ENCODE results near the gene MAF. TPM values are rescaled to one million over a fixed set of nuclear protein-coding genes. Genes with fewer than 3 reads are reported as not detected.

The MAF gene
- 15.9 TPM for total RNA-seq

- peak; percentile 86 to 89 for DNase-seq (ENCODE audit: low spot score in 2 of 2)
- no peak for FAIRE-seq
Observed at GRCh38 chr16:79600638-79601091, at the start of gene MAF. TSS of gene MAF (minus strand) at chr16:79600737. CDS start at chr16:79599902, 835 bp downstream.

GRCh38 chr16:79648826-79649225 is 48.3 kb upstream of the MAF start:
- FAIRE-seq (no peak), DNase-seq (ENCODE audit: low spot score in 2 of 2) (no peak)

DNA sequence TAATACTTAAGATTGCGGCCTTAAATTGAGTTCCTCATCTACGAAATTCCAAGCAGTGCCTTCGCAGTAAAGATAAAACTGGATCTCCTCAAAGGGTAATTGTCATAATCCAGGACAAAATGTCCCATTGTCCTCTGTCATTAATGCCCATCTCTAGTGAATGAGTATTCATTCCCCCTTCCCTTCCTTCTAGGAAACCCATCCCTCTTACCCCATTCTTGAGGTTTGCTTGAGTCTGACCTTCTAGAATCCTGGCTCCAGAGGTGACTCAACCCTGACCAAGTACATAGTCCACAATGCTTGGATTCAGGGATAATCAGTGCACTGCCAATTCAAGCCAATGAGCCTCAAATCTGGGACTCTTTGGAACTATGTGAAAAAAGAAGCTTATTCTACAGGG is 47.0 kb upstream of the MAF start:
- FAIRE-seq (no peak), DNase-seq (ENCODE audit: low spot score in 2 of 2) (no peak)

GRCh38 chr16:79645701-79646100 is 45.2 kb upstream of the MAF start:
- FAIRE-seq = no peak
- DNase-seq (ENCODE audit: low spot score in 2 of 2) = no peak

DNA sequence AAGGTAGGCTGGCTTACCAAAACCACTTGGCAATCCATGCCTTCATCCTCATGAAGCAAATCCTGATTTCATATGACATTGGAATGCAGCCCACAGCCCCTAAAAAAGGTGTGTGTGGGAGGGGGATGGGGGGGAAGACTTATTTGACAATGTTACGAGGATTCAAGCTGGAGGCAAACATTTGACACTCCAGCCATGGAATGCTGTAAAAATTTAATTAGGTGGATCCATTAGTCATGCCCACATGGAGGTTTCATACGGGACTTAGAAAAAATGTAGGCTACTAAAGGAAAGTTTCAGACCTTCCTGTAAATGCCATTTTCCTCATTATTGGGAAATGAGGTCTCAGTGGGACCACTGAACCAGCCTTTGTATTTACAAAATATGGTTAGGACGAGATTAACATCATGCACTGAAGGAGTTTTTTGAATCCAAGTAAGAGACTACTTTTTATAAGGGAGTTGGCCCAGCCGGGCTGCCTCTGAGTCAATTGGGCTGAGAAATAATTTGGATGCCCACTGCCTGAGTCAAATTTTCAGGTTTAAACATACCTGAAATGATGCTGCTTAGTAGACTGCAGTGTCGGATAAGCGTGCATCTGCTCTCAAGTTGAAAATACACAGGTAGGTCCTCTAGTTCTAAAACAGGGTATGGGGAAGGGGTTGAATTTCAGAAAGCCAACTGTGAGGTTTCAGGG is 44.6 kb upstream of the MAF start:
- FAIRE-seq (no peak), DNase-seq (ENCODE audit: low spot score in 2 of 2) (no peak)

- FAIRE-seq (no peak), DNase-seq (ENCODE audit: low spot score in 2 of 2) (no peak)
Observed at GRCh38 chr16:79642652-79643051, 42.1 kb upstream of the MAF start.

GRCh38 chr16:79640513-79641360 is 40.2 kb upstream of the MAF start:
- no peak for DNase-seq (ENCODE audit: low spot score in 2 of 2)
- FAIRE-seq = no peak

- no peak for DNase-seq (ENCODE audit: low spot score in 2 of 2)
Observed at GRCh38 chr16:79639576-79640311, 39.2 kb upstream of the MAF start.

DNA sequence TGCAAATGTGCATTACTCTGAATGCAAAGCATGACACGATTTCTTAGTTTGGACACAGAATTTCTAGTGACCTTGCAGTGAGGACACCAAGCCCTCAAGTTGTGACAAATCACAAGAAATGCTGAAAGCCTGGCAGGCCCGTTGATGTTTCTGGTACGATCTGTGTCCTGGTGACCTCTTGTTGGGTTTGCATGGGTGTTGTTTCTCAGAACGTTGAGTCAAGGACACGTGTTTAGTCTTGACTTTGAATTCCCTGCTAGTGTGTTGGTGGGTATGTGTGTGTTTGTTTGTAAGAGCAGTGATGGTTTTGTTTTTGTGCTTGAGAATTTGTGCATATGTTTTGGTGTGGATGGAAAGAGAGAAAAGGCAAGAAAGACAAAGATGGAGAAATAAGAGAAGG is 37.8 kb upstream of the MAF start:
- FAIRE-seq (no peak), DNase-seq (ENCODE audit: low spot score in 2 of 2) (no peak)

More at GRCh38 chr16:79639576-79640311, 39.2 kb upstream of the MAF start:
- no peak for FAIRE-seq

DNA sequence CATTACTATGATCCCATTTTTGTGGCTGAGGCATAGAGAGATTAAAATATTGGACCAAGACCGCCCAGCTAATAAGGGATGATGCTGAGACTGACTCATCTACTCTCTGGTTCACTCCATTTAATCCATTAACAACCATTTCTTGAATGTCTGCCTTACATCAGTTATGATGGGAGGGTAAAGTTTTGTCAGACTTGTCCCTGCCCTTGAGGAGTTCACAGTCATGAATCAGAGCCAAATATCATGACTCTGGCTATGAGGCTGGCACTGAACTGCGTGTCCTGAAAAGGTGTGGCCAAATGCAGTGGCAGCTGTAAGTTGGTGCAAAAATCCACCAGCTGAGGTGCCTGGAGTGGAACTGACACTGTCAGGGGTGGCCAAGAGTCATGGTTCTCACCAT is 35.0 kb upstream of the MAF start:
- no peak for FAIRE-seq
- no peak for DNase-seq (ENCODE audit: low spot score in 2 of 2)

DNA sequence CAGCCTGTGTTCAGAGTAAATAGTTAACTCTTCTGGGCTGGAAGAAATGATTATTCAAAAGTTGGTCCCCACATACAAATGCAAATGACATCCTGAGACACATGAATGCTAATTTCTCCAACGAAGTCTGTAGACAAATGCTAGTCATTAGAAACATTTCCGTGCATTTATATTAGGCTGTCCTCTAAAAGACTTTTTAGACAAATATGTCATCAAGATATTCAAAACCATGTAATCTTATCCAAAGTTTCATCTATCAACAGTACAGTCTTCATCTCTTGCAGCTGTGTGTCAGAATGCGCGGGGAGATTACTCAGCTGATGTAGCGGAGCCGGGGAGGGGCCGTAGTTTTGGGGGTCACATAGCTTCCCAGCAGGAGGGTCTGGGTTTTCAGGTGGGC is 33.8 kb upstream of the MAF start:
- DNase-seq (ENCODE audit: low spot score in 2 of 2) = no peak
- FAIRE-seq = no peak

GRCh38 chr16:79632289-79632688 is 31.8 kb upstream of the MAF start:
- FAIRE-seq = no peak

GRCh38 chr16:79628988-79629387 is 28.5 kb upstream of the MAF start:
- FAIRE-seq = no peak
- no peak for DNase-seq (ENCODE audit: low spot score in 2 of 2)

More at GRCh38 chr16:79632289-79632688, 31.8 kb upstream of the MAF start:
- no peak for DNase-seq (ENCODE audit: low spot score in 2 of 2)

DNA sequence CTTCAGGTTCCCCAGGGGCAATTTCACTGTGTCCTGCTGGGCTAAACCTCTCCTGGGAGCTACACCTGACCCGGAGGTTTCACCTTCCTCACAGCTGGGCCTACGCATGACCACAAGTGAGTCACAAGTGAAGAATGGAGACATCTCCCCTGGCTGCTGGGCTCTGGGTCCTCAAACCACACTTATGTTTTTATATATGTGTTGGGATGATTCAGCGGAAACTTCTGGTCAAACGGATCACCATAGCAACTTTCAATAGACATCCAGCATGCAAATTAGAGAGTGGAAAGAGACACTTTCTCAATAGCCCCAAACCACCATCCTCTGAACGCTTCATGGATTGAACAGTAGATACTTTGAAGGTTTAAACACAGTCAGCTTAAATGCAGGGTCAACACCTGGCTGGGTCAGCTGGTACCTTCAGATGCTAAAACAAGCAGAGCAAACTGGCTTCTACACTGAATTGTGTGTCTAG is 28.0 kb upstream of the MAF start:
- DNase-seq (ENCODE audit: low spot score in 2 of 2) (no peak), FAIRE-seq (no peak)

DNA sequence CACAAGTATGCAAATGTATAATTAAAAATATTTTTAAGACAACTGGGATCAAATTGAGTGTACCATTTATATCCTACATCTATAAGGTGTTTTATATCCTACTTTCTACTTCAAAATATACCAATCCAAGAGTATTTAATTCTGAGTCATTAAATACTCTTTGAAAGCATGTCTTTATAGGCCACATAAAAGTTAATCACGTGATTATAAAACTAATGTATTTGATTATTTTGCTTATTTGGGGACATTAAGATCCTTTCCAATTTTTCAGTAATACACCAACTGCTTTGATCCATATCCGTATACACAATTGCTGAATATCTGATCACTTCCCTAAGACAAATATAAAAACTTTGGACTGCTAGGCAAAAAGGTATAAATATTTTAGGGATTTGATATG is 26.6 kb upstream of the MAF start:
- no peak for FAIRE-seq
- no peak for DNase-seq (ENCODE audit: low spot score in 2 of 2)

- DNase-seq (ENCODE audit: low spot score in 2 of 2) = no peak
- no peak for FAIRE-seq
Observed at GRCh38 chr16:79625738-79626137, 25.2 kb upstream of the MAF start.

- DNase-seq (ENCODE audit: low spot score in 2 of 2) = no peak
- FAIRE-seq = no peak
Observed at GRCh38 chr16:79623824-79624223, 23.3 kb upstream of the MAF start.

DNA sequence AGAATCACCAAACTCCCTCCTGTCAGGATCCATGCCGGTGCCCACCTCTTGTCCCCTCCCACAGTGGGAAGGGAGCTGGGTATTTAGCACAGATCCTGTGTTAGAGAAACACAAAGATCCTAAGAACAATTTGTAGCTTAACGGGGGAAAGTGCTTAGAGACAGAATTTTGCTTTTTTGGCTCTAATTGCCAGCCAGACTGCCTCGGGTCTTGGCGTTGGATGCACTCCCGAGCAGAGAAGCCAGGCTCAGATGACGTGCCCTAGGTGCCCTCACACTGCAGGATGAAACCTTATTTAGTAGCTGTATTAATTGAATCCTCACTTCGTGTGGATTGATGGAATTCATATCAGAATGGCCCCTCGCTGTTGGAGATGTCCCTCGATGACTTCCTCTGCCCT is 22.5 kb upstream of the MAF start:
- no peak for FAIRE-seq

DNA sequence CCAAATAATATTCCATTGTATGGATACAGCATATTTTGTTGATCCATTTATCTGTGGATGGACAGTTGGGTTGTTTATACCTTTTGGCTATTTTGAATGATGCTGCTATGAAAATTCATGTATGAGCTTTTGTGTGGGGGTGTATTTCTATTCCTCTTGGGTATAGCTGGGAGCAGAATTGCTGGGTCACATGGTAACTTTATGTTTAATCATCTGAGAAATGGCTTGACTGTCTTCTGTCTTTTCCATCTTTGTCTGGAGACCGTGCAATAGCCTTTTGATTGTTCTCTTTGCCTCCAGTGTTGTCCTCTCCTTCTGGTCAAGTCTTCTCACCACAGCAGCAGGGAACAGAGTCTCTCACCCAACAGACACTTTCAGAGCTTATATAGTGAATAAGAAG is 20.5 kb upstream of the MAF start:
- no peak for FAIRE-seq
- no peak for DNase-seq (ENCODE audit: low spot score in 2 of 2)

More for the DNA sequence above, 22.5 kb upstream of the MAF start:
- no peak for DNase-seq (ENCODE audit: low spot score in 2 of 2)

- no peak for FAIRE-seq
Observed at GRCh38 chr16:79618692-79619050, 18.1 kb upstream of the MAF start.

More at GRCh38 chr16:79618692-79619050, 18.1 kb upstream of the MAF start:
- no peak for DNase-seq (ENCODE audit: low spot score in 2 of 2)
